Mononuclear cell (primary cell): ENCODE data around the gene CFAP77. TPM values are rescaled to one million over a fixed set of nuclear protein-coding genes. Genes with fewer than 3 reads are reported as not detected.

ENCODE experiments used
- H3K27me3 ChIP-seq: 2 replicates; pipeline ENCODE4 v1.6.0; 2011; ENCODE audit warnings: low read length, control low read depth; ENCODE audit not compliant: insufficient read depth
- H3K4me1 ChIP-seq: 2 replicates; pipeline ENCODE4 v1.5.1; 2011; ENCODE audit warnings: mild to moderate bottlenecking, low read length, control low read depth; ENCODE audit not compliant: insufficient read depth
- H3K4me3 ChIP-seq: 2 replicates; pipeline ENCODE4 v1.5.1; 2011; ENCODE audit warnings: mild to moderate bottlenecking, low read length, moderate library complexity
- H3K9me3 ChIP-seq: 2 replicates; pipeline ENCODE4 v1.5.1; 2011; ENCODE audit warnings: low read depth, mild to moderate bottlenecking, control low read depth, low read length
- total RNA-seq: library from RNA; depleted of rRNA; stranded (reverse); fragments of >200 nt; gene quantifications from one replicate; pipeline ENCODE4 v1.2.3, GENCODE V29; 2012

Gene CFAP77
- total RNA-seq, 1 donor: not detected

GRCh38 chr9:132520612-132521011 lies 110.6 kb downstream of the CFAP77 start:
- H3K27me3 ChIP-seq: no peaks in the 10 kb centered on the region
- no peak overlapping the region for H3K4me3 ChIP-seq
- no peaks in the 10 kb centered on the region for H3K4me1 ChIP-seq
- H3K9me3 ChIP-seq: no peaks in the 10 kb centered on the region

GRCh38 chr9:132525308-132526023 lies 115.5 kb downstream of the CFAP77 start:
- Histone ChIP-seq H3K4me1 (no peaks in the 10 kb centered on the region), H3K4me3 (no peak overlapping the region), H3K9me3 (no peaks in the 10 kb centered on the region), H3K27me3 (no peaks in the 10 kb centered on the region)

- Histone ChIP-seq H3K4me3 (no peak overlapping the region), H3K4me1 (no peaks in the 10 kb centered on the region), H3K9me3 (no peaks in the 10 kb centered on the region), H3K27me3 (no peaks in the 10 kb centered on the region)
Measured at GRCh38 chr9:132531195-132531594, 121.2 kb downstream of the CFAP77 start.

GRCh38 chr9:132531710-132532570 lies 121.9 kb downstream of the CFAP77 start:
- Histone ChIP-seq H3K9me3 (no peaks in the 10 kb centered on the region), H3K4me3 (no peak overlapping the region), H3K4me1 (no peaks in the 10 kb centered on the region), H3K27me3 (no peaks in the 10 kb centered on the region)

GRCh38 chr9:132534832-132535231 lies 124.8 kb downstream of the CFAP77 start:
- Histone ChIP-seq H3K27me3 (no peaks in the 10 kb centered on the region), H3K4me1 (no peaks in the 10 kb centered on the region), H3K9me3 (no peaks in the 10 kb centered on the region), H3K4me3 (no peak overlapping the region)

- no peaks in the 10 kb centered on the region for H3K9me3 ChIP-seq
- no peaks in the 10 kb centered on the region for H3K27me3 ChIP-seq
- H3K4me3 ChIP-seq: no peak overlapping the region
- H3K4me1 ChIP-seq: no peaks in the 10 kb centered on the region
Measured at GRCh38 chr9:132536124-132536523, 126.1 kb downstream of the CFAP77 start.

- Histone ChIP-seq H3K27me3 (no peaks in the 10 kb centered on the region), H3K4me1 (no peaks in the 10 kb centered on the region), H3K9me3 (no peaks in the 10 kb centered on the region)
Measured at GRCh38 chr9:132537352-132537751, 127.3 kb downstream of the CFAP77 start.

GRCh38 chr9:132538071-132538470 lies 128.1 kb downstream of the CFAP77 start:
- H3K9me3 ChIP-seq: no peaks in the 10 kb centered on the region
- H3K4me1 ChIP-seq: no peaks in the 10 kb centered on the region
- H3K27me3 ChIP-seq: no peaks in the 10 kb centered on the region
- no peak overlapping the region for H3K4me3 ChIP-seq

More at GRCh38 chr9:132537352-132537751, 127.3 kb downstream of the CFAP77 start:
- no peak overlapping the region for H3K4me3 ChIP-seq

GRCh38 chr9:132539096-132539495 lies 129.1 kb downstream of the CFAP77 start:
- Histone ChIP-seq H3K27me3 (no peaks in the 10 kb centered on the region), H3K9me3 (no peaks in the 10 kb centered on the region), H3K4me3 (no peak overlapping the region), H3K4me1 (no peaks in the 10 kb centered on the region)

GRCh38 chr9:132541051-132541450 lies 131.0 kb downstream of the CFAP77 start:
- H3K9me3 ChIP-seq: no peaks in the 10 kb centered on the region
- H3K4me1 ChIP-seq: no peaks in the 10 kb centered on the region
- no peak overlapping the region for H3K4me3 ChIP-seq
- no peaks in the 10 kb centered on the region for H3K27me3 ChIP-seq

- H3K4me3 ChIP-seq: no peak overlapping the region
- no peaks in the 10 kb centered on the region for H3K9me3 ChIP-seq
- H3K27me3 ChIP-seq: no peaks in the 10 kb centered on the region
- no peaks in the 10 kb centered on the region for H3K4me1 ChIP-seq
Measured at GRCh38 chr9:132541870-132542830, 132.1 kb downstream of the CFAP77 start.

GRCh38 chr9:132543251-132543650 lies 133.2 kb downstream of the CFAP77 start:
- no peaks in the 10 kb centered on the region for H3K4me1 ChIP-seq
- no peak overlapping the region for H3K4me3 ChIP-seq
- no peaks in the 10 kb centered on the region for H3K27me3 ChIP-seq
- no peaks in the 10 kb centered on the region for H3K9me3 ChIP-seq

GRCh38 chr9:132543960-132544359 lies 133.9 kb downstream of the CFAP77 start:
- no peaks in the 10 kb centered on the region for H3K4me1 ChIP-seq
- no peaks in the 10 kb centered on the region for H3K9me3 ChIP-seq
- no peaks in the 10 kb centered on the region for H3K27me3 ChIP-seq
- no peak overlapping the region for H3K4me3 ChIP-seq

- no peaks in the 10 kb centered on the region for H3K9me3 ChIP-seq
- no peaks in the 10 kb centered on the region for H3K27me3 ChIP-seq
- no peaks in the 10 kb centered on the region for H3K4me1 ChIP-seq
- H3K4me3 ChIP-seq: no peak overlapping the region
Measured at GRCh38 chr9:132545578-132545977, 135.6 kb downstream of the CFAP77 start.
